Heart left ventricle (tissue), 16 donors: Measurements from ENCODE around the gene TACR3. TPM values are rescaled to one million over a fixed set of nuclear protein-coding genes. Genes with fewer than 3 reads are reported as not detected.
"Not testable (repeated sequence)": the region's sequence is repeated elsewhere in the genome, so short reads cannot be mapped to it uniquely, and the experiment has no call there.

Source experiments
- ATAC-seq, 4 donors: fragments of 200-7000 bp; cut with Tn5 transposase; one replicate each; pipeline ENCODE4 v1.9.1; 2020 to 2022; ENCODE audit warnings: moderate library complexity in 4 of 4, mild to moderate bottlenecking in 3 of 4, moderate number of reproducible peaks in 1 of 4
- DNase-seq, 5 donors: peaks; one replicate each; pipeline ENCODE4 v3.0.0-alpha.2; 2020
- H3K27ac ChIP-seq, 12 donors: fragments of 200-600 bp; sonication (generic) in 4 of 12; one replicate each; pipeline versions ENCODE4 v1.5.0 to v1.8.0; 2016 to 2022; ENCODE audit warnings: mild to moderate bottlenecking in 2 of 12
- H3K27me3 ChIP-seq, 9 donors: fragments of 200-600 bp; sonication (generic) in 2 of 9; one replicate each; pipeline versions ENCODE4 v1.5.1 to v1.8.0; 2016 to 2022; ENCODE audit warnings: mild to moderate bottlenecking in 3 of 9
- H3K36me3 ChIP-seq, 9 donors: fragments of 200-600 bp; sonication (generic) in 2 of 9; one replicate each; pipeline versions ENCODE4 v1.5.0 to v1.8.0; 2018 to 2022; ENCODE audit warnings: mild to moderate bottlenecking in 2 of 9
- H3K4me1 ChIP-seq, 12 donors: fragments of 200-600 bp; sonication (generic) in 4 of 12; one replicate each; pipeline versions ENCODE4 v1.5.0 to v1.8.0; 2016 to 2022; ENCODE audit warnings: mild to moderate bottlenecking in 3 of 12
- H3K4me3 ChIP-seq, 12 donors: fragments of 200-600 bp; sonication (generic) in 4 of 12; one replicate each; pipeline versions ENCODE4 v1.5.0 to v1.8.0; 2017 to 2022; ENCODE audit warnings: mild to moderate bottlenecking in 9 of 12, moderate library complexity in 4 of 12
- H3K9me3 ChIP-seq, 12 donors: fragments of 200-600 bp; sonication (generic) in 4 of 12; one replicate each; pipeline versions ENCODE4 v1.5.0 to v1.8.0; 2016 to 2022; ENCODE audit warnings: mild to moderate bottlenecking in 1 of 12
- CTCF ChIP-seq, 12 donors: fragments of 200-600 bp; sonication (generic) in 4 of 12; IDR thresholded peaks; one replicate each; pipeline versions ENCODE4 v1.5.0 to v1.8.0; 2018 to 2022; ENCODE audit warnings: antibody characterized with exemption in 12 of 12, mild to moderate bottlenecking in 5 of 12
- POLR2A ChIP-seq, 2 donors: fragments of 450-650 bp; IDR thresholded peaks; one replicate each; pipeline ENCODE4 v1.6.1; 2017; ENCODE audit warnings: antibody characterized with exemption in 2 of 2, mild to moderate bottlenecking in 2 of 2, moderate library complexity in 2 of 2
- WGBS, 4 donors: extraction: QIAGEN DNeasy Blood & Tissue Kit in 2 of 4; methylation state at CpG; one replicate each; pipeline versions ENCODE4 v1.1.5 to v1.1.7; 2013 to 2018; 5-methylcytosine and 5-hydroxymethylcytosine counted together
- intact Hi-C, 10 donors: fragments of 100-400 bp; cut with DNase I; formaldehyde crosslinking; loops; one replicate each; pipeline versions ENCODE4 v1.11.1 to v1.14.2; 2022
- polyA plus RNA-seq, 2 donors: library from polyadenylated mRNA; stranded (reverse); fragments of 200-250 nt; gene quantifications; one replicate each; pipeline ENCODE4 v1.2.3, GENCODE V29; 2013
- total RNA-seq, 9 donors: library from RNA; depleted of rRNA in 2 of 9; stranded (reverse); fragments of >200 nt in 2 of 9; fragmentation: NEBNext Ultra II Directional in 3 of 9; extraction: Animal tissue kit (Norgen Biotek cat#: 25700) in 3 of 9; gene quantifications; one replicate each; pipeline versions ENCODE4 v1.1.0 to v1.2.4, GENCODE V29; 2016 to 2023
- donor health status: ischemic (EF 13 %, LVEDD 7.1; RV severe dilation, severe dysfunction).
- donor health status: healthy with polysubstance abuse.
- donor health status: DM: no; HTN: yes; CAD: no.
- donor health status: DM: no; HTN: no; CAD: no.
- donor health status: ischemic (EF 25% LVEDD 6.9; RV normal size, moderate dysfunction).
- donor health status: ischemic (EF 25% LVEDD 5.7; RV mildly dilated, moderate dysfunction).
- donor health status: healthy.
- donor health status: DM: yes; HTN: yes; CAD: no.
- donor health status: ischemic (EF 35%, LVEDD 5.7; RV mildly dilated, moderate dysfunction).
- donor health status: nonischemic (EF 11% LVEDD 7.7; RV severe dilation, severe dysfunction).
- donor health status: DM: yes; HTN: yes; CAD: no.
- donor health status: PGD.
- donor health status: ischemic (EF 29% LVEDD 5.4; RV normal size, mild dysfunction).
- donor health status: nonischemic (EF 23%, LVEDD 6.1; RV moderate dilation, normal function).

Gene TACR3
- total and polyA plus RNA-seq, 11 donors: not detected

GRCh38 chr4:103626296-103626695 is 93.5 kb downstream of the TACR3 start:
- no peak overlapping the region for H3K27ac ChIP-seq
- ATAC-seq: no peak
- H3K36me3 ChIP-seq: no peaks in the 10 kb centered on the region
- H3K27me3 ChIP-seq: no peaks in the 10 kb centered on the region
- H3K4me1 ChIP-seq: no peaks in the 10 kb centered on the region
- H3K9me3 ChIP-seq: peaks cover 0 to 14% (median 0%) of the 10 kb centered on the region in 12 donors
- DNase-seq: no peak
- intact Hi-C loops: no loop called here
- 80 to 89% (median 84%) methylated on average over 6 of the region's 6 CpGs for WGBS, 4 donors
- no peak for TF ChIP-seq CTCF (IDR thresholded peaks at IDR 0.05)
- no peak for TF ChIP-seq POLR2A (IDR thresholded peaks at IDR 0.05)
- no peak overlapping the region for H3K4me3 ChIP-seq

GRCh38 chr4:103591841-103592240 is 127.9 kb downstream of the TACR3 start:
- ATAC-seq (peak in 1 of 4 donors; percentile 22), DNase-seq (no peak)
- intact Hi-C loops: no loop called here
- WGBS, 4 donors: 47 to 62% (median 50%) methylated on average over 3 of the region's 3 CpGs
- Histone ChIP-seq H3K4me1 (no peaks in the 10 kb centered on the region), H3K9me3 (no peaks in the 10 kb centered on the region), H3K27ac (no peak overlapping the region), H3K4me3 (no peak overlapping the region), H3K27me3 (no peaks in the 10 kb centered on the region), H3K36me3 (no peaks in the 10 kb centered on the region)
- TF ChIP-seq POLR2A (IDR thresholded peaks at IDR 0.05): no peak
- no peak for TF ChIP-seq CTCF (IDR thresholded peaks at IDR 0.05)

GRCh38 chr4:103567591-103567990 is 152.2 kb downstream of the TACR3 start:
- Histone ChIP-seq H3K27ac (no peak overlapping the region), H3K36me3 (no peaks in the 10 kb centered on the region), H3K4me3 (no peak overlapping the region), H3K27me3 (no peaks in the 10 kb centered on the region), H3K4me1 (no peaks in the 10 kb centered on the region), H3K9me3 (peaks cover 0 to 3% (median 0%) of the 10 kb centered on the region in 12 donors)
- ATAC-seq: no peak
- WGBS, 4 donors: 53 to 74% (median 55%) methylated on average over 4 of the region's 4 CpGs
- TF ChIP-seq CTCF (IDR thresholded peaks at IDR 0.05) (no peak), POLR2A (IDR thresholded peaks at IDR 0.05) (no peak)
- intact Hi-C loops: no loop called here
- no peak for DNase-seq

GRCh38 chr4:103559178-103559577 is 160.6 kb downstream of the TACR3 start:
- intact Hi-C loops, H3K27ac ChIP-seq, H3K36me3 ChIP-seq, H3K9me3 ChIP-seq, DNase-seq, H3K4me1 ChIP-seq, H3K27me3 ChIP-seq, ATAC-seq, H3K4me3 ChIP-seq: not testable (repeated sequence)
- WGBS, 4 donors: 57 to 82% (median 70%) methylated on average over 3 to 4 of the region's 5 CpGs
